ENCODE results near the gene TMEM52.
A peak's percentile ranks its signal among the peaks of the same experiment; 100 is the strongest.

The TMEM52 gene

DNA sequence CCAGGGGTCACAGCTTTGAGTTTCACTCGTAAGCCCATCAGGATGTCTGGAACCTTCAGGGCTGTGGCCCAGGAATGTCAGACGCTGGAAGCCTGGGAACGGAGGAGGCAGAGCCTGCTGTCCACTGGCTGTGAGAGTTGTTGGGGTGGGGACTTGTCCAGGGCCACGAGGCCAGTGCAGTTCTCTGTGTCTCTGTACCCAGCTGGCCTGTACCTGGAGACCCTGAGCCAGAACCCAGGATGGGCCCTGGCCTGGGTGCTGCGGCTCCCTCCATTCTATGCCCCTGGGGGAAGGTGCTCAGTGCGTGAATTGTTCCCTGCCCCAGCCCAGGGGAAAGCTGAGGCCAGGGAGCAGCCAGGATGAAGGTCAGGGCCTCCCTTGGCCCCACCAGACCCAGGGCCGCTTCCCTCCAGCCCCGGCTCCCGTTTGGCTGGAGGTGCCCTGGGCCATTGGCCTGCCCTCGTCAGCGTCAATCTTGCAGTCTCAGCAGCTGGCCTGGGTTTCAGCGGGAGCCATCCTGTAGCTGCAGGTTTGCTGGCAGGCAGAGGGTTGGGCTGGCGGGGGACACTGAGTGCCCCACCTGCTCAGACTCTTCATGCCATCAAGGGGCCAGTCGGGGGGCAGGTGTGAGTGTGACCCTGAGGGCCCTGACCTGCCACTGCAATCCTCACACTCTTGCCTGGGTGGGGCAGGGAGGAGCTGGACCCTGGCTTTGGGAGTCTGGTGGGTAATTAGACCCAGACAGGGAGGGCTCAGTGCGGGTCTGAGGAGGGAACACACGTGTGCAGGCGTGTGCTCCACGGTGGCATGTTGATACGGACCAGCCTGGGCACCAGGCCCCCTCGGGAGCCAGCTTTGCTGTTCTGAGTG lies 4.7 kb downstream of the TMEM52 start:
- DNase-seq: no peak

DNA sequence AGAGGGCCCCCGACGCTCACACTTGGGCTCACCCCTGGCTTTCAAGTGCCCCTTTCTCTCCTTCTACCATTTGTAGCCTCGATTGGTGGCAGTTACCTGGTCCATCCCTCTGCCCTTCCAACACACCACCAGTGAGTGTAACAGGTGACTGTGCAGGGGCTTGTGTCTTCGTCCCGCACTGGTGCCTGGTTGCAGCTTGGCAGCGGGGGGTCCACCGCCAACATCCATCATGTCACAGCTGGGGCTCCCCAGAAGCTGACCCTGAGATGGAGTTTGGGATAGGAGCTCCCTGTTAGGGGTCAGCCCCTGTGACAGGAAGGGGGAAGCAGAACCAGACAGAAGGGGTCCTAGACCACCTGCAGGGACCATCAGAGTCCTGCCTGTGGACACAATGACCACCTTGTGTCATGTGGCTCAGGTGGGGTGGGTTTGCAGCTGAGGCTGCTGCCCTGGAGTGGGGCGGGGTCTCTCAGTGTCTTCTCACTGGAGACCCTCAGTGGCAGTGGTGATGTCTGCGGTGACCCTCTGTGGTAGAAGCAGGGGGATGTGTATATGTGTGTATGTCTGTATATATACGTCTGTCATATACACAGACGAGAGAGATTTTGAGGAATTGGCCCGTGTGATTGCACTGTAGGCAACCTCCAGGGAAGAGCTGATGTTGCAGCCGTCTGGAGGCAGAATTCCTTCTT lies 7.6 kb downstream of the TMEM52 start:
- DNase-seq: no peak

DNA sequence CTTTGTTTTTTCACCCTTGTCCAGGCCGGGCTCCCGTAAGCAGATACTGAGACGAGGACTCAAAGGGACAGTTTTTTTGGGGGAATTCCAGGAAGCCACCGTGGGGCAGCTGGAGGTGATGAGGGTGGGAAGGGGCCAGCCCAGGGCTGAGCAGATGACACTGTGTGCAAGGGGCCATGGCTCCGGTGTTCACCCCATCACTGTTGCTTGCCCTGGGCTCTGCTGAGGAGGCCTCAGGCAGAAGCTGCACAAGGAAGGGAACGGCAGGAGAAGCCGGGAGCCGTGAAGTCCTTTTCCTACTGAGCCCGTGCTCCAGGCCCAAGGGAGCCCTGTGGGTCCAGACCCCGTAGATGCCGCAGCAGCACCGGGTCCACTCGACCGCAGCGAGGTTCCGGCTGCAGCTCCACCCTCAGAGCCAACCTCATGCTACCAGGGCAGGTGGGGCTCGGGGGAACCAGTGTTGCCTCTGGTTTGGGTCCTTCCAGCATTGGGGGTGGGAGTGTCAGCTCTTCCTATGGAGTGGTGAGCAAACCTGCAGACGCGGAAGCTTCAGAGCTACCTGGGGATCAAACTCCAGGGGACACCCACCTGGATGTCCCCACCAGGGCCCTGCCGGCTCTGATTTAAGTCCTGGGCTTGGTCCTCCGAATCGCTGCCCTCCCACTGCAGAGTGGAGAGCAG lies 8.3 kb downstream of the TMEM52 start:
- no peak for DNase-seq

DNA sequence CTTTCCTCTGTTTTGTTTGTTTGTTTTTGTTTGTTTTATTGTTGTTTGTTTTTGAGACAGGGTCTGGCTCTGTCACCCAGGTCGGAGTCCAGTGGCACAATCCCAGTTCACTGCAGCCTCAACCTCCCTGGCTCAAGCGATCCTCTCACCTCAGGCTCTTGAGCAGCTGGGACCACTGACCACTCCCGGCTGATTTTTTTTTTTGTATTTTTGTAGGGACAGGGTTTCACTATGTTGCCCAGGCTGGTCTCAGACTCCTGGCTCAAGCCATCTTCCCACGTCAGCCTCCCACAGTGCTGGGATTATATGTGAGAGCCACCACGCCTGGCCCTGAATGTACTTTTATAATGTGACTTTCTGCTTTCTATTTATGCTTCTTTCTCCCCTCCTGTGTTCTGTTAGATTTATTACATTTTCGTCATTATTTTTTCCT lies 9.0 kb downstream of the TMEM52 start:
- DNase-seq: no peak

DNA sequence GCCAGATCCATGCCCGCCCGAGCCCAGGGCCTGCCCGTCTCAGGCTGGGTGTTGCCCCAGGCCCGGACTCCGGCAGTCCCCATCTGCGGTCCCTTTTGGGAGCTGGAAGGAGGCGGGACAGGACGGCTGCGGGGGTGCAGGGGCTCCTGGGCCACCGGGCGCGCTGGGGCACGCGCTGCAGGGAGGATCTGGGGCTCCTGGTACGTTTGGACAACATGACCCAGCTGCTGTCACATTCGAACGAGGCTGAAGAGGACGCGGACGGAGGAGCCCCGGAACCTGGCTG lies 10.6 kb downstream of the TMEM52 start:
- DNase-seq: no peak

DNA sequence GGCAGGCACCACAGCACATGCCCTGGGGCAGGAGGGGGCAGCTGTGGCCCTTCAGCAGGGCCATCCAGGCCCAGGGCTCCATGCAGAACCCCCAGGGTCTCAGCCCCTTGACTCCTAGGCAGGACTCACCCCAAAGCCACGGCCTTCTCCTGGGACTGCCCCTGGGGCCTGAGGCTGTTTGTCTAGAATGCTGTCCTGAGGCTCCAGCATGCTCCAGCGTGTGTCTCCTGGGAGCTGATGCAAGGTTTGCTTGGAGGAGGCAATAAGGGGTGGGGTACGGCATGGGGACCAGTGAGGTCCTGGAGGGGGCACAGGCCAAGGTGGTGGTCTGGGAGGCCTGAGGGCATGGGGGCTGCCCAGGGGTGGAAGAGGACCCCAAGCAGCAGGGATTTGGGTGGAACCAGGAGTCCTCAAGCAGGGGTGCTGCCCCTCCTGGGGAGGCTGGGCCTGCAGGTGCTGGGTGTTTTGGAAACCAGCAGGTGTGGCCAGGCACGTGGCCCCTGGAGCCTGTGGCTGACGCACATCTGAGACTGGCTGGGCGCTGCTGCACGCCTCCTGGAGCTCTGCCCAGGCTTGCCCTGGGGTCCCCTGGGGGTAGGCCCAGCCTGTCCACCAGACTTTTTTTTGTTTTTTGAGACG lies 11.9 kb downstream of the TMEM52 start:
- DNase-seq: no peak

DNA sequence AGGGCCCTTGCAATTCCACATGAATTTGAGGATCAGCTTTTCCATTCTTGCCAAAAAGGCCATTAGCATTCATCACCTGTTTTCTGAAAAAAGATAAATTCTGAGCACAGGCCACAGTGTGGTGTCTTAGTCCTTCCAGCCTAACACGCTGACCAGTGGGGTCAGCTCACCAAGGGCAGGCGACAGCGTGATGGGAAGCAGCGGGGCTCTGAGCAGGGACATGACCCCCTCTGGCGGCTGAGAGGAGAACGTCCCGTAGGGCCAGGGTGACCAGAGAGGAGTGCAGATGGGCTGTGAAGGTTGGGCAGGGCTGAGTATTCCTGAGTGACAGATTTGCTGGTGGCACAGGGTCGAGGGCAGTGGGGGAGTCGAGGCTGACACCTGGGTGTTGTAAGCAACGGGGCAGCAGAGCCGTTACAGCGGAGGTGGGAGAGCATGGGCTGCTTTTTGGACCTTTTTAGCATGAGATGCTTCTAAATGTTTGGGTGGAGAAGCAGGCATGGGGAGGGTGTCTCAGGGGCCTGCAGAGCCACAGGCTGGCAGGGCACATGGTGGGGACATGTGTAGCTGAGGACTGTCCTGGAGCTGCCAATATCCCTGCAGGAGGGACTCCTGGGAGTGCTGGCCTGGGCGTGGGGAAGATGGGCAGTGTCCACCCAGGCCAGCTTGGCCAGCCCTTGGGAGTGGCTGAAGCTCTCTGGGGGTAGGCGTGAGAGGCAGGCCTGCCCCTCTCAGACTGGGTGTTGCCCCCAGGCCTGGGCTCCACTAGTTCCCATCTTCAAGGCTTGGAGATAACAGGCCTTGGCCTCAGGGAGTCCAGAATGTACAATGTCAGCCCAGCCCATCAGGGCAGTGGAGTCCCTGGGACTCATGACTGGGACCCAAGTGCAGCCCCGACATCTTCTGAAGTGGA lies 12.6 kb downstream of the TMEM52 start:
- DNase-seq: peak; percentile 91

DNA sequence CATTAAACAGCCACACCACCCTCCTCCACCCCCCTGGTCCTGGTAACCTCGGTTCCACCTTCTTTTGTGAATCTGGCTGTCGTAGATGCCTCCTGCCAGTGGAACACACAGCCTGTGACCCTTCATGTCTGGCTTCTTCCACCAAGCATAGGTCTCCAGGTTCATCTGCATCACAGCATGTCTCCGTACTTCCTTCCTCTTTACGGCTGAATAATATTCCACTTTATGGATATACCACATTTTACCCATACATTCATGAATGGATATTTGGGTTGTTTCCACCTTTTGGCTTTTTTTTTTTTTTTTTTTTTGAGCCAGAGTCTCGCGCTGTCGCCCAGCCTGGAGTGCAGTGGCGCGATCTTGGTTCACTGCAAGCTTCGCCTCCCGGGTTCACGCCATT lies 15.9 kb downstream of the TMEM52 start:
- DNase-seq: no peak

DNA sequence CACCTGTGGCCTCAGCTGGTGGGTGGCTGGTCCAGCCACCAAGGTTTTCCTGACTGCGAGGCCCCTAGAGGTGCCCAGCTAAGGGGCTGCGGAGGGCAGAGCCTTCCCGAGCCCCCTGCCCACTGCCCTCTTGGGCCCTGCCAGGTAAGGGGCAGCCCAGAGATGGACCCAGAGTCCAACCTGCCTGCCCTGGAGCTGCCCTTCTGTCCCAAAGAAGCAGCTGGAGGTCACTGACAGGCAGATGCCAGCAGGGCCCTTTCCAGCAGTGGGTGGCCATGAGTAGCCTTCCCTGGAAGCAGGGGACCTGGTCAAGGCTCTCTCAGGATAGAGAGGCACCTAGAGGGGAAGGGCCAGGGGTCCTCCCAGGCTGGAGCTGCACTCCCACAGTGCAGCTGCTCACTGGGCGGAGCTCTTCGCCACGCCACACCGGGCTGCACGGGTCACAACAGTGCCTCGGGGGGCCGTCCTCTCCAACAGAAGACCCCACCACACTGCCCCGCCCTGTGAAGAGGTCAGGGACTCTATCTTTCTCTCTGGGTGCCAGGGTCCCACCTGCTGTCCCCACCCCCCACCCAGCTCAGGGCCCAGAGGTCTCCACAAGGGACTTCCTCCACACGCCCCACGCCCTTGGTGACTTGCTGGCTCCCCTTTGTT lies 17.3 kb downstream of the TMEM52 start:
- no peak for DNase-seq

DNA sequence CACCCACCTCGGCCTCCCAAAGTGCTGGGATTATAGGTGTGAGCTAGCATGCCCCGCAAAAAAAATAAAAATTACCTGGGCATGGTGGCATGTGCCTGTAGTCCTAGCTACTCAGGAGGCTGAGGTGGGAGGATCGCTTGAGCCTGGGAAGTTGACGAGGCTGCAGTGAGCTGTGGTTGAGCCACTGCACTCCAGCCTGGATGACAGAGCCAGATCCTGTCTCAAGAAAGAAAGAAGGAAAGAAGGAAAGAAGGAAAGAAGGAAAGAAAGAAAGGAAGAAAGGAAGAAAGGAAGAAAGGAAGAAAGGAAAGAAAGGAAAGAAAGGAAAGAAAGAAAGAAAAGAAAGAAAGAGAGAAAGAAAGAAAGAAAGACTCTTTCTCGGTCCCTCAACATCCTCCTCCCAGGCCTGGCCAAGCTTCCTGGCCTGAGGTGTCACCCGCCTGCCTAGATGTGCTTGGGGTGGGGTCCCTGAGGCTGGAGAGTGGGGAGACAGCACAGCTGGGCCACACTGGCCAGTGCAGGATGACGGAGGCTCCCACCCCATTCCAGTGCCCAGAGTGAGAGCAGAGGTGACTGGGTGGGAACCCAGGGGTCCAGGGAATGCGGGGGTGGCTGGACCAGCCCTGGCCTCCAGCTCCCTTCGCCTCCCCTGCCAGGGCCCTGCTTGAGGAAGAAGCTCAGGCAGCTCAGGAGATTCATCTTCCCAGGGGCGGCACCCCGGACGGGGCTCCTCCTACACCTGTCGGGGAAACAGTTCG lies 18.0 kb downstream of the TMEM52 start:
- DNase-seq: no peak

DNA sequence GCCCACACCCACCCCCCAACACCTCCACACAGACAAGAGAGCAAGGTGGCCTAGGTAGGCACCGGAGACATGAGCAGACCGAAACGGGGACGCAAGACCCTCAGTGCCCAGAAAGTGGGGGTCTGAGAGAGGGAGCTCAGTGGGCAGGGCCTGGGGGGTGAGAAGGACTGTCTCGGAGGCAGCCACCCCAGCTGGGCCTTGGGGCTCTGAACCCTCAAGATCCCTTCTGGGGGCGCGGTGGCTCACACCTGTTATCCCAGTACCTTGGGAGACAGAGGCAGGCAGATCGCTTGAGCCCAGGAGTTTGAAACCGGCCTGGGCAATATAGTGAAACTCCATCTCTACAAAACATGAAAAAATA lies 19.1 kb downstream of the TMEM52 start:
- no peak for DNase-seq

DNA sequence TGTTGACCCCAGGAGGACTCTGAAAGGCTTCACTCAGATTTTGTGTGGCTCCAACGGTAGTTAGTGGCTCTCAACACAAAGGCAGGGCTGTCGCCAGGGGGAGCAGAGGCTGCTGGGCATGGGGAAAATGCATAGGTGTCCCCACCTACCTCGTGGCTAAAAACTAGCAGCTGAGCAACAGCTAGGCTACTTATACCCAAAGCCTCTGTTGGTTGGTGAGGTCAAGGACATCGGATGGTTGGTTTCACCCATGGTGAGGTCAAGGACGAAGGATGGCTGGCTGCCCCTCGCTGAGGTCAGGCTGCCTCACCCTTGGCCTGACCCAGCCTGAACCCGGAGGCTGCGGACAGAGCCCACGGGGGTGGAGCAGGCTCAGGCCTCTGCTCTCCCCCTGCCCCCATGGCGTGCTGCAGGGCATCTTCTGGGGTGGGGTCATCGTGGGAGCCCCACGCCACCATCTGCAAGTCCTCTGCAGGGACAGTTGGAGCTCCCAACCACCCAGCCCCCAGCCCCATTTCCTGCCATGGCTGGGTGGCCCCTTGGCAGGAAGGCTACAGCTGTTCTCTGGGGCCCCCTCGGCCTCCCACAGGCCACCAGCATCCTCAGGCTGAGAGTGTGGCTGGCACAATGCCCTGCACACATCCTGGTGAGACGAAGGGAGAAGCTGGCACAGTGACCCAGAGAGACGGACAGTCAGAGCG lies 19.7 kb downstream of the TMEM52 start:
- DNase-seq: no peak

DNA sequence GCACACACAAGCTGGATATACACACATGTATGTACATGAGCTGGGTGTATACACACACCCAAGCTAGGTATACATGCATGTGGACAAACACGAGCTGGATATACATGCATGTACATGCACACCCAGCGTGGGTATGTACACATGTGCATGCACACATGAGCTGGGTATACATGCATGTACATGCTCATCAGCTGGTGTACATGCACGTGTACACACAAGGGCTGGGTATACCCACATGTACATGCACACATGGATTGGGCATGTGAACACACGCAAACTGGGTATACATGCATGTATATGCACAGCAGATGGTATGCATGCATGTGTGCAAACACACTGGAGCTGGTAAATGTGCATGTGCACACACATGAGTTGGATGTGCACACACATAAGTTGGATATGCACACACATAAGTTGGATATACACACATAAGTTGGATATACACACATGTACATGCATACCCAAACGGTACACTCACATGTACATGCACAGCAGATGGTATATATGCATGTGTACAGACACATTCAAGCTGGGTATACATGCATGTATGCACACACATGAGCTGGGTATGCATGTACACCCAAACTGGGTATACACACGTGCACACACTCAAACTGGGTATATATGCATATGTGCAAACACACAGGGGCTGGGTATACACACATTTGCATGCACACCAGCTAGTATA lies 20.7 kb downstream of the TMEM52 start:
- no peak for DNase-seq

DNA sequence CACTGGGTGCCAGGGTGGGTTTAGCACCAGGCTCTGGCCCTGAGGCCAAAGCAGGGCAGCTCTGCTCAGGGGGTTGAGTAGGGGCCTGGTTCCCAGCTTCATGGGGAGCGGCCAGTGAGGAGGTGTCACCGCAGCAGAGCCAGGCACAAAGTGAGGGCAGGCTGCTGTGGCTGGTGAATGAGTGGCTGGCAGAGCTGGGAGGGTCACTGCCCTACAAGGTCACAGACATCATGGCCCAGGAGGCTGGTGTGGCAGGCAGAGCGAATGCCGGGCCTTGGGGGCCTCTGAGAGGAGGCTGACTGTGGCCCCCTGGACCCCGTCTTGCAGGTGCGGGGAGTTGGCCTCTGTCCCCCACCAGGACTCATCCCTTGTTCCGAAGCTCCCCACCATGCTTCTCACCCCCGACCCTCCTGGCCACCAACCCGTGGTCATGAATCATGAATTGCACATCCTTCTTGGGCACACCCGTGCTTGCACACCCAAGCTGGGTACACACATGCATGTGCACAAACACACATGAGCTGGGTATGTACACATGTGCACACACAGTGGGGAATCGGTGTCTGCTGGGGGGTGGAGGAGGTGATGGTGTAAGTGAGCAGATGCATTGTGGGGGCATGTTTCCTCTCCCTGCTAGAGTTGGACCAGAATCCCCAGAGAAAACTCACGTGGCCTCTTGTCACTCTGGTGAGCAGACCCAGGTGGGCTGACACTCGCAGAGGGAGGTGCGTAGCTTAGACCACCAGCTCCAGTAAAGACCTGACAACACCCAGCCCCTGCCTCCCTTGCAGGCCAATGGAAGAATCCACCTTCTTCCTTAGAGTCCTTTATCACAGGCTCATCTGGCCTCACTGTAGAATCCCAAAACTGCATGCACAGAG lies 23.4 kb downstream of the TMEM52 start:
- DNase-seq: no peak

DNA sequence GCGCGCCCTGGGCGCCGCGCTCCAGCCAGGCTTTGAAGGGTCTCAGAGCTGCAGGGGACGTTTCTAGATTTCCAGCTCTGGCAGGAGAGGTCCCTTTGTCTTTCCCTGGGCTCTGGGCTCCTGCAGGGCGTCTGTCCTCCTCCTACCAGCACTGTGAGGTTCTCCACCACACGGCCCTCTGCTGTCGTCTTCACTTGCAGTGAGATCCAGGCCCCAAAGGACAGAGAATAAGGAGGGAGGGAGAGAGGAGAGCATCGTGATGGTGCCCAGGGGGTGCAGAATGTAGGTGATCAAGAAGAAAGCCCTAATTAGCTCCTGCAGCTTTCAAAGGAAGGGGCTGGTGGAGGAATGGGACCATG lies 24.0 kb downstream of the TMEM52 start:
- no peak for DNase-seq

DNA sequence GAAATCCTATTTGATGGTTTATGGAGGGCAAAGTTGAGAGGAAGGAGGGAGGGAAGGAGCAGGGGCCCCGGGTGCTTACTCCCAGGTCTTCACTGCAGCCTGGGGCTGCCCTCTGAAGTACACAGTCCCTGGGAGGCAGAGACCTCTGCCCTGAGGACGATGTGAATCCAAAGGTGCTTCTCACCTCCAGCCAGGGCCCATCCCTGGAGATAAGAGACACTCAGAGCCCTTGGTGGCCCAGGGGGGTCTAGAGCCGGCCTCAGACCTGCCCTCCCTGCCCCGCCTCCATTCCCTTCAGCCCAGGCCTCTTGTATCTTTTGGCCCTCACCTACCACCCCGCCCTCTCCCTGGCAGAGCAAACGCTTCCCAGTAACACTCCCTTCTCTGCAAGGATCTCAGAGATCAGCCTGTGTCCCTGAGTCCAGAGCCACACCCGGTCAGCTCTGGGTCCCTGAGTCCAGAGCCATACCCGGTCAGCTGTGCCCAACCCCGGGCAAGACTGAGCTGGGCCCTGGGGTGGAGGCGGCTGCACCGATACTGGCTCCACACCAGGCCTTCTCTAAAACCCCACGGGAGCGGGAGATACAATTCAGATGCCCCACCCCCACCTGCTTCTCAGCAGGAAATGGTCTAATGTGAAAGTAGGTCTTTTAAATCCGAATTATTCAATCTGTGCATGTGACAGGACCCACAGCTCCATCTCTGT lies 24.6 kb downstream of the TMEM52 start:
- DNase-seq: no peak

DNA sequence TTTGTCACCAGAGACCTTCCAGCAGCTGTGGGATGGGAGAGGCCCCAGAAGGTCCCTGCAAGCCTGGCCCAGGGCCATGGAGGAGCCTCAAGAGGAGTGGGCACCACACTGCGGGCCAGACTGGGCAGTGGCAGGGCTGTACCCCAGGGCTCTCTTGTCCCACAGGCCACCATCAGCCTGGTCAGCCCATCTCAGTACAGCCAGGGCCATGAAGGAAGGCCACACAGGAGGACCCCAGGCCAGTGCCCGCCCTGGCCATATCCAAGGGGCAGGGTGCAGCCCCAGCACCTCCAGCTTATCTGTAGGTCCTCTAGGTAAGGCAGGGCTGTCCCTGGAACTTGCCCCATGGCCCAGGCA lies 25.1 kb downstream of the TMEM52 start:
- no peak for DNase-seq

DNA sequence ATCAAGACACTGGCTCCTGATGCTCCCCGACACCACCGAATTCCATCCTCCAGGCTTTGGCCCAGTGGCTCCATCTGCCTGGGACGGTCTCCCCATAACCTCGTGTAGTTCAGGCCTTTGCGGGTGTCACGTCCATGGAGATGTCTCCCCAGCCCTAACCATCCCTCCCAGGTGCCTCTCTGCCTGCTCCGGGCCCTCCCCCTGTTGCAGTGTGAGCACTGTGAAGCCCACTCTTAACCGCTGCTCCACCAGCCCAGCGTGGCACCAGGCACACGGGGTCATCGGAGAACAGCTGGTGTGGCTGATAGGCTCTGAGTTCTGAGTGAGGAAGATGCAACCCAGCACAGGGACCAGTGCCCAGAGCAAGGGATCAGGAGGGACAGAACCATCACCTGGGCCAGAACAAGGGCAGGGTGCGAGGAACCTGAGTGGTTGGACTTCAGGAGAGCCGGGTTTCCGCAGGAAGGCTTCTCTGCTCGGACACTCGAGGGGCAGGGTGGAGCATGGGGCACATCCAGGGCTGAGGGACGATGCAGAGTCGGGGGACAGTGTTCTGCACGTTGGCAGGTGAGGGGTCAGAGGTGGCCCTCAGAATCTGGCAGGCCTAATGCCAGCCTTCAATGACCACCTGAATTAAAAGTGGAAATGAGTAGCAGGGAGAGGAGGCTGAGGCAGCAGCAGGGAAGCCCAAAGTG lies 25.6 kb downstream of the TMEM52 start:
- DNase-seq: no peak
